ENCODE results near the gene RWDD3.

GRCh38 chr1:95222629-95223028 is 11.4 kb upstream of the RWDD3 start:
- TF ChIP-seq CTCF (IDR thresholded peaks at IDR 0.05) (no peak), POLR2A (IDR thresholded peaks at IDR 0.05) (no peak)
